ENCODE measurements around the gene KLHL28. TPM values are rescaled to one million over a fixed set of nuclear protein-coding genes. Genes with fewer than 3 reads are reported as not detected.
"Not testable (repeated sequence)": the region's sequence is repeated elsewhere in the genome, so short reads cannot be mapped to it uniquely, and the experiment has no call there.

KLHL28 gene
- total RNA-seq, 1 donor from 2014 or later = 56.0 TPM

DNA sequence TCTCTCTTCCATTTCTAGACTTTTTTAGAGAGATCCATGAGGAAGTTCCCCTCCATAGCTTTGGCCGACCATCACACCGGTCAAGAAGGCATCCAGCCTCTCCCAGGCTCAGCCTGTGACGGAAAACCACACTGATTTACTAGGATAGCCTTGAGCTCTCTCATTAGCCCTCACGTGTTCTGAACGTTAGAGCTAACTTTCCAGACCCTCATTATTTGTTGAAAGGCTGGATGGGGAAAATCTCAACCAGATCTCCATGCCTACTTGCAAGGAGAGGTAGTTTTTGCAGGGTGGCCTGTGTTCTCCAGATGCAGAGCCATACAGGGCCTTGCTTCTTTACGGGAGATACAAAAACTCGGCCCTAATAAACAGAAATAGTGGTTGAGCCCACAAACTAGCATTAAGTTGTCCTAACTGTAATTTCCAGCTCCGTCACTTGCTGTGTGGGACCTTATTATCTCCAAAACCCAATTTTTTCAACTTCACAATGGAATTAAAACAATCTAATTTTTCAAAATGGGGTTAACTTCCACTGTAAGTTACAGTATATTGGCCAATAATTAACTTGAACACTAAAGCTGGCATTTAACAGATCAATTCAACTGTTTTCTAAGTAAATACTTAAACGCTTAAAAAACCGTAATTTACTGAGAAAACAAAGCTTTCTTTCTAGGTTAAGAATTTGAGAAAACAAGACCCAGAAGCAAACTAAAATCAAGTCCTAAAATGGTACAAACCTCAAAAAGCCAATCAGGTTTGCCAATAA is 65.3 kb downstream of the KLHL28 start:
- DNase-seq = no peak

DNA sequence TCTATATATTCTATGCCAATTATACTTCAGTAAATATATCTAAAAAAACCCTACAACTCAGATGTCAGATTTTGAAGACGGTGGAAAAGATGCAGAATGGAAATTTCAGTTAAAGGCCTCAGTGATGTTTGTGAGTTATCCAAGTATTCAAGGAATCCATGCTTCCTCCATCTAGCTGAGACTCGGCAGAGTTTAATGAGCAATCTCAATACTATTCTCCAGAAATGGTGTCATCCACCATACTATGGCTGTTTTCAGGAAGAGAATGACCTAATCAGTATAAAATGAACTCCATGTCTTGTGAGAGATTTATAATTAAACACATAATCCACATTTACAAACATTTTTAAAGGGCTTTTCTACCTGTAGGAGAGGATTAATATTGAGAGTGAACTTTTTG is 66.0 kb downstream of the KLHL28 start:
- DNase-seq = no peak

GRCh38 chr14:44893535-44893934 is 68.2 kb downstream of the KLHL28 start:
- DNase-seq = no peak

- not testable (repeated sequence) for DNase-seq
These were observed 69.9 kb downstream of the KLHL28 start for GRCh38 chr14:44891726-44892372.

DNA sequence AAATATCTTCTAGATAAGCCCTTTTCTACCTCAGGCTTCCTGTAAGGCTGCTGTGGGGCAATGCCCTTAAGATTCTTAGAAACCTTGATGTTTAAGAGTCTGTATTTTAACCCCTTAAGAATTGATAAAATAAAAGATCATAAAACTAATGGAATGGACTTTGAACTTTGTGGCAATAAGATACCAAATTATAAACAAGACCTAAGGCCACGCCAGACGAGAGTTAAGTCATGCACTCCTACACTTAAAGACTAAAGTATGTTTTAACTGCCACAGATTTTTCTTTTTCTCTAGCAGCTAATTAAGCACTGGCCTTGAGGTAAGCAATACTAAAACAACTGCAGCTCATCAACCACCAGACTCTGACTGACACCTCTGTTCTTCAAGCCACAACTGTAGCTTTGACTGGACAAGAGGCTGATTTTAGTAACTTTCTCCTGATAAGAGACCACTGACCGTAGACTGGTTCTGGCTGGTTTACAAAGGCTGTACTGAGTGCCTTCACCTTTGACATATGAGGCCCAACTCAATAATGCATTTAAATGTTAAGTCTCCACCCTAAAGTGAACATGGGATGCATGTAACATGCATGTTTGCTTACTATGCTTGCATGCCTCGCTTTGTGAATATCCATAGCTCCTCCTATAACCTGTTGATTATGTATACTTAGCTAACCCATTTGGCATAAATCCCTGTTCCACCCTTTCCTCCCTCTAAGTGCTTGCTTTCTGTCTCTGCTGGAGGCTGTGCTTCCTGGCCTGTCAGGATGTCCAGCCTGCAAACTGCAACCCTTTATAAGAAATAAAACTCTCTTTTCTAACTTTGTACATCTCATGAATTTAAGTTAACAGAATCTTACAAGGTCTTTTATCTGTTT is 71.9 kb downstream of the KLHL28 start:
- no peak for DNase-seq

DNA sequence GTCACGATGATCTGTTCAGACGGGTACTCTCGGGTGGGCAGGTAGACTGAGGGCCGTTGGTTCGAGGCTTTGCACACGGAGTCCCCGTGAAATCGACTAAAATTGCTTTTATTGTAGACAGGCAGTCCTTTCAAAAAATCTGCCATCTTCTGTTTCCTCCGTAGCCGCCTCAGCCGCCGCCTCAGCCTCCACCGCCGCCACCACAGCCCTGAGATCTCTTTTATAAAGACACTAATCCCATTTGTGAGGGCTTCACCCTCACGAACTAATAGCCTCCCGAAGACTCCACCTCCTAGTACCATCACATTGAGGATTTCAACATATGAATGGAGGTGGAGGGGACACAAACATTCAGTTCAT is 74.2 kb downstream of the KLHL28 start:
- no peak for DNase-seq

DNA sequence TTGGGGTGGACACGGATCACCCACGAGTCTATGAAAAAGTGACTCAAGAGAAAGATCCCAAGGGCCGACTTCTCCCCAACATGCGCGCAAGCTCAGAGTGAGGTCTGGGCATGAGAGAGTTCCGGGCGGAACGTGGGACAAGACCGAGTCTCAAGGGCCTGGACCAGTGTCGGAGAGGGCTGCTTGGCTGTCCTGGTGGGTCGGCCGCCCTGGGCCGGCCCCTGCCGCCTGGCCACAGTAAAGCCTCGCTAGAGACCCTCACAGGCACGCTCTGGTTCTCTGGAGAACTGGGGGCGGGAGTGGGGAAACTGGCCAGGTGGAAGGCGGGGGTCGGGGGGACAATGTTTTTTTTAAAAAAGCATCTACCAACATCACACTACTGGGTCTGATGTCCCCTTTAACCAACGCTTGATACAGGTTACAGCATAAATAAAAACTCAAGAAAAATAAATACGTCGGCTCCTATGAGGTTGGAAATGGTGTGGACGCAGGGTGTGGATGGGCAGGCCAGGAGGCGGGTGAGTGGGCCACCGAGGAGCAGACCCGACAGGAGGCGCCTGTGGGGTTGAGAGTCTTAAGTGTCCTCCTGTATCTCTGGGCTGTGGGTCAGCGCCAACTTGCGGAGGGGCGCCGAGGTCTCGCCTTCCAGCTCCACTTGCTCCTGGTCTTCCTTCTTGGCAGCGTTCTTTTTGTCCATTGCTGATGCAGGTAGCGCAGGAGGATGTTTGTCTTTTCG is 74.7 kb downstream of the KLHL28 start:
- no peak for DNase-seq

GRCh38 chr14:44880791-44881190 is 81.0 kb downstream of the KLHL28 start:
- no peak for DNase-seq

Other genes with a start within 250 kb of the KLHL28 start
- 91.1 TPM for gene TOGARAM1, start 243 bp upstream of the KLHL28 start, total RNA-seq
- gene PRPF39, start 122.2 kb upstream of the KLHL28 start, total RNA-seq = 65.8 TPM
- gene FKBP3, start 172.5 kb upstream of the KLHL28 start, total RNA-seq = 97.9 TPM
- 12.5 TPM for gene FANCM, start 174.0 kb upstream of the KLHL28 start, total RNA-seq

All from occipital lobe (tissue), 2 donors.